Measurements from ENCODE around the gene KRTAP4-5. TPM values are rescaled to one million over a fixed set of nuclear protein-coding genes. Genes with fewer than 3 reads are reported as not detected.
"Not testable (repeated sequence)": the region's sequence is repeated elsewhere in the genome, so short reads cannot be mapped to it uniquely, and the experiment has no call there.

KRTAP4-5 gene
- total RNA-seq, 1 donor from 2014 or later: not detected

- no peaks in the 10 kb centered on the region for H3K27me3 ChIP-seq (ENCODE audit: insufficient read depth, low read length)
- no peak overlapping the region for H3K9ac ChIP-seq (ENCODE audit: low read length)
- H3K36me3 ChIP-seq (ENCODE audit: insufficient read depth, low read length): no peaks in the 10 kb centered on the region
- H3K9me3 ChIP-seq (ENCODE audit: insufficient read depth, low read depth, low read length): no peaks in the 10 kb centered on the region
- no peaks in the 10 kb centered on the region for H4K20me1 ChIP-seq (ENCODE audit: insufficient read depth, low read length)
- H3K4me3 Mint-ChIP-seq (ENCODE audit: unreplicated experiment): no peak overlapping the region
- H3K27me3 Mint-ChIP-seq (ENCODE audit: low read depth, unreplicated experiment): peaks cover 9% of the 10 kb centered on the region
- no peaks in the 10 kb centered on the region for H3K79me2 ChIP-seq (ENCODE audit: insufficient read depth, low read length)
- no peak for TF ChIP-seq CTCF (IDR thresholded peaks at IDR 0.05; ENCODE audit: insufficient read depth, low read depth, low read length)
- no peak for TF ChIP-seq EZH2 (IDR thresholded peaks at IDR 0.05; ENCODE audit: insufficient read depth, low read length)
- no peak overlapping the region for H3K4me2 ChIP-seq (ENCODE audit: low read length)
- no peak overlapping the region for H2AFZ ChIP-seq (ENCODE audit: low read depth, low read length)
- H3K9me3 Mint-ChIP-seq (ENCODE audit: unreplicated experiment): peaks cover 2% of the 10 kb centered on the region
- no peaks in the 10 kb centered on the region for H3K4me1 ChIP-seq (ENCODE audit: insufficient read depth, low read length)
- DNase-seq (ENCODE audit: low read depth) (no peak), FAIRE-seq (no peak)
- H3K27ac Mint-ChIP-seq (ENCODE audit: unreplicated experiment): no peak overlapping the region
- peaks cover 2% of the 10 kb centered on the region for H3K36me3 Mint-ChIP-seq (ENCODE audit: low read depth, unreplicated experiment)
- no peak overlapping the region for H3K27ac ChIP-seq (ENCODE audit: low read depth, low read length)
- H3K4me1 Mint-ChIP-seq (ENCODE audit: low read depth, unreplicated experiment): no peaks in the 10 kb centered on the region
- H3K4me3 ChIP-seq (ENCODE audit: insufficient read depth, low read depth, low read length): no peak overlapping the region
Observed at GRCh38 chr17:41163828-41164227, 14.2 kb upstream of the KRTAP4-5 start.

- Mint-ChIP-seq H3K27ac (ENCODE audit: unreplicated experiment) (no peak within 1 kb of the TSS), H3K9me3 (ENCODE audit: unreplicated experiment) (peaks cover 2% of the 10 kb centered on the region), H3K36me3 (ENCODE audit: low read depth, unreplicated experiment) (no peaks in the 10 kb centered on the region), H3K4me3 (ENCODE audit: unreplicated experiment) (no peak within 1 kb of the TSS), H3K4me1 (ENCODE audit: low read depth, unreplicated experiment) (no peaks in the 10 kb centered on the region), H3K27me3 (ENCODE audit: low read depth, unreplicated experiment) (peaks cover 6% of the 10 kb centered on the region)
- FAIRE-seq (no peak), DNase-seq (ENCODE audit: low read depth) (no peak)
- Histone ChIP-seq H3K79me2 (ENCODE audit: insufficient read depth, low read length) (no peaks in the 10 kb centered on the region), H3K27me3 (ENCODE audit: insufficient read depth, low read length) (no peaks in the 10 kb centered on the region), H3K9me3 (ENCODE audit: insufficient read depth, low read depth, low read length) (no peaks in the 10 kb centered on the region), H2AFZ (ENCODE audit: low read depth, low read length) (no peak within 1 kb of the TSS), H3K27ac (ENCODE audit: low read depth, low read length) (no peak within 1 kb of the TSS), H4K20me1 (ENCODE audit: insufficient read depth, low read length) (no peaks in the 10 kb centered on the region), H3K4me1 (ENCODE audit: insufficient read depth, low read length) (no peaks in the 10 kb centered on the region), H3K4me3 (ENCODE audit: insufficient read depth, low read depth, low read length) (no peak within 1 kb of the TSS), H3K36me3 (ENCODE audit: insufficient read depth, low read length) (no peaks in the 10 kb centered on the region), H3K9ac (ENCODE audit: low read length) (no peak within 1 kb of the TSS), H3K4me2 (ENCODE audit: low read length) (no peak within 1 kb of the TSS)
- no peak for TF ChIP-seq CTCF (IDR thresholded peaks at IDR 0.05; ENCODE audit: insufficient read depth, low read depth, low read length)
- TF ChIP-seq EZH2 (IDR thresholded peaks at IDR 0.05; ENCODE audit: insufficient read depth, low read length): no peak
Observed at GRCh38 chr17:41160648-41161047, 11.0 kb upstream of the KRTAP4-5 start, which contains the start of gene KRTAP4-4. Gene KRTAP4-4 (minus strand): TSS chr17:41160748. CDS start chr17:41160691, 57 bp downstream.

GRCh38 chr17:41160190-41160589 is 10.6 kb upstream of the KRTAP4-5 start:
- H3K4me3 Mint-ChIP-seq (ENCODE audit: unreplicated experiment); H3K9me3 Mint-ChIP-seq (ENCODE audit: unreplicated experiment); H3K27ac Mint-ChIP-seq (ENCODE audit: unreplicated experiment); H3K27me3 Mint-ChIP-seq (ENCODE audit: low read depth, unreplicated experiment); H3K79me2 ChIP-seq (ENCODE audit: insufficient read depth, low read length); H3K9me3 ChIP-seq (ENCODE audit: insufficient read depth, low read depth, low read length); H3K4me1 ChIP-seq (ENCODE audit: insufficient read depth, low read length); H3K27ac ChIP-seq (ENCODE audit: low read depth, low read length); H3K9ac ChIP-seq (ENCODE audit: low read length); H3K4me3 ChIP-seq (ENCODE audit: insufficient read depth, low read depth, low read length); FAIRE-seq; H3K36me3 Mint-ChIP-seq (ENCODE audit: low read depth, unreplicated experiment); H3K4me2 ChIP-seq (ENCODE audit: low read length); H3K4me1 Mint-ChIP-seq (ENCODE audit: low read depth, unreplicated experiment); H3K27me3 ChIP-seq (ENCODE audit: insufficient read depth, low read length); DNase-seq (ENCODE audit: low read depth); H2AFZ ChIP-seq (ENCODE audit: low read depth, low read length); H4K20me1 ChIP-seq (ENCODE audit: insufficient read depth, low read length); H3K36me3 ChIP-seq (ENCODE audit: insufficient read depth, low read length): not testable (repeated sequence)
